Activated naive CD8-positive, alpha-beta T cell treated with anti-CD3 and anti-CD28 coated beads, Interleukin-2, amount 50 U/mL, for 24 hours (primary cell): Measurements from ENCODE around the gene ZBTB1.

Experiments used
- ATAC-seq: fragments of 150-1000 bp; cut with Tn5 transposase; one replicate; pipeline ENCODE4 v1.10.0; 2021
- DNase-seq: peaks from one replicate; pipeline ENCODE4 v3.0.0; 2021
- H3K27ac Mint-ChIP-seq: one replicate; pipeline ENCODE4 v1.8.0; 2021; ENCODE audit warnings: mild to moderate bottlenecking, mixed read lengths
- H3K27me3 Mint-ChIP-seq: one replicate; pipeline ENCODE4 v1.8.0; 2021; ENCODE audit warnings: mixed read lengths
- H3K36me3 Mint-ChIP-seq: one replicate; pipeline ENCODE4 v1.8.0; 2021; ENCODE audit warnings: low read depth, mixed read lengths
- H3K4me1 Mint-ChIP-seq: one replicate; pipeline ENCODE4 v1.8.0; 2021; ENCODE audit warnings: mixed read lengths
- H3K4me3 Mint-ChIP-seq: one replicate; pipeline ENCODE4 v1.8.0; 2021; ENCODE audit warnings: mild to moderate bottlenecking, moderate library complexity, mixed read lengths
- H3K9me3 Mint-ChIP-seq: one replicate; pipeline ENCODE4 v1.8.0; 2021; ENCODE audit warnings: mixed read lengths

Gene ZBTB1

GRCh38 chr14:64504310-64504896, at the start of gene ZBTB1:
Gene ZBTB1 (plus strand): TSS chr14:64504770. CDS start chr14:64521505, 16,735 bp downstream.
- ATAC-seq (peak; percentile 59), DNase-seq (peak; percentile 88)
- peak within 1 kb of the TSS; percentile 99 for H3K27ac Mint-ChIP-seq
- H3K4me3 Mint-ChIP-seq: peak within 1 kb of the TSS; percentile 93
- H3K4me1 Mint-ChIP-seq: peaks cover 69% of the 10 kb centered on the region
- no peaks in the 10 kb centered on the region for H3K27me3 Mint-ChIP-seq
- no peaks in the 10 kb centered on the region for H3K9me3 Mint-ChIP-seq
- H3K36me3 Mint-ChIP-seq: peaks cover 35% of the 10 kb centered on the region

- H3K36me3 Mint-ChIP-seq: peaks cover 56% of the 10 kb centered on the region
- no peaks in the 10 kb centered on the region for H3K27me3 Mint-ChIP-seq
- DNase-seq: no peak
- H3K4me3 Mint-ChIP-seq: no peak overlapping the region
- no peaks in the 10 kb centered on the region for H3K9me3 Mint-ChIP-seq
- ATAC-seq: peak; percentile 25
- H3K4me1 Mint-ChIP-seq: peaks cover 10% of the 10 kb centered on the region
- H3K27ac Mint-ChIP-seq: peak overlapping the region; percentile 33
Measured at GRCh38 chr14:64459405-64460136, 45.0 kb upstream of the ZBTB1 start.

GRCh38 chr14:64461221-64461620, 43.3 kb upstream of the ZBTB1 start:
- H3K9me3 Mint-ChIP-seq: no peaks in the 10 kb centered on the region
- H3K27me3 Mint-ChIP-seq: no peaks in the 10 kb centered on the region
- DNase-seq (no peak), ATAC-seq (no peak)
- no peak overlapping the region for H3K4me3 Mint-ChIP-seq
- H3K36me3 Mint-ChIP-seq: peaks cover 42% of the 10 kb centered on the region
- H3K27ac Mint-ChIP-seq: no peak overlapping the region
- peaks cover 19% of the 10 kb centered on the region for H3K4me1 Mint-ChIP-seq

GRCh38 chr14:64463195-64463594, 41.4 kb upstream of the ZBTB1 start:
- Mint-ChIP-seq H3K27ac (no peak overlapping the region), H3K4me3 (no peak overlapping the region), H3K4me1 (peaks cover 36% of the 10 kb centered on the region), H3K27me3 (no peaks in the 10 kb centered on the region), H3K36me3 (peaks cover 31% of the 10 kb centered on the region), H3K9me3 (no peaks in the 10 kb centered on the region)
- DNase-seq (no peak), ATAC-seq (no peak)

- H3K36me3 Mint-ChIP-seq: peaks cover 26% of the 10 kb centered on the region
- H3K27me3 Mint-ChIP-seq: no peaks in the 10 kb centered on the region
- H3K4me1 Mint-ChIP-seq: peaks cover 43% of the 10 kb centered on the region
- no peaks in the 10 kb centered on the region for H3K9me3 Mint-ChIP-seq
- DNase-seq (no peak), ATAC-seq (no peak)
- no peak overlapping the region for H3K27ac Mint-ChIP-seq
- H3K4me3 Mint-ChIP-seq: no peak overlapping the region
Measured at GRCh38 chr14:64463873-64464272, 40.7 kb upstream of the ZBTB1 start.

GRCh38 chr14:64464651-64465050, 39.9 kb upstream of the ZBTB1 start:
- Mint-ChIP-seq H3K36me3 (peaks cover 18% of the 10 kb centered on the region), H3K4me3 (peak overlapping the region; percentile 80), H3K27ac (peak overlapping the region; percentile 53), H3K27me3 (no peaks in the 10 kb centered on the region), H3K4me1 (peaks cover 42% of the 10 kb centered on the region), H3K9me3 (no peaks in the 10 kb centered on the region)
- ATAC-seq (no peak), DNase-seq (no peak)

- DNase-seq: peak; percentile 64
- peaks cover 12% of the 10 kb centered on the region for H3K36me3 Mint-ChIP-seq
- peaks cover 41% of the 10 kb centered on the region for H3K4me1 Mint-ChIP-seq
- no peaks in the 10 kb centered on the region for H3K27me3 Mint-ChIP-seq
- H3K9me3 Mint-ChIP-seq: no peaks in the 10 kb centered on the region
- peak within 1 kb of the TSS; percentile 65 for H3K27ac Mint-ChIP-seq
- H3K4me3 Mint-ChIP-seq: peak within 1 kb of the TSS; percentile 80
- ATAC-seq: peak; percentile 75
Measured at GRCh38 chr14:64465191-64465822, 39.3 kb upstream of the ZBTB1 start, which contains the start of gene AKAP5. Gene AKAP5 (plus strand): TSS chr14:64465499. CDS start chr14:64468395, 2,896 bp downstream.

GRCh38 chr14:64465831-64466554, 38.6 kb upstream of the ZBTB1 start:
- Mint-ChIP-seq H3K36me3 (peaks cover 11% of the 10 kb centered on the region), H3K27me3 (no peaks in the 10 kb centered on the region), H3K4me1 (peaks cover 41% of the 10 kb centered on the region), H3K4me3 (peak overlapping the region; percentile 80), H3K9me3 (no peaks in the 10 kb centered on the region), H3K27ac (peak overlapping the region; percentile 65)
- DNase-seq (no peak), ATAC-seq (no peak)

GRCh38 chr14:64467101-64467500, 37.5 kb upstream of the ZBTB1 start:
- Mint-ChIP-seq H3K27ac (no peak overlapping the region), H3K4me3 (no peak overlapping the region), H3K27me3 (no peaks in the 10 kb centered on the region), H3K9me3 (no peaks in the 10 kb centered on the region), H3K4me1 (peaks cover 48% of the 10 kb centered on the region), H3K36me3 (peaks cover 7% of the 10 kb centered on the region)
- ATAC-seq (no peak), DNase-seq (no peak)

- no peaks in the 10 kb centered on the region for H3K27me3 Mint-ChIP-seq
- no peak overlapping the region for H3K4me3 Mint-ChIP-seq
- peak overlapping the region; percentile 1 for H3K27ac Mint-ChIP-seq
- H3K36me3 Mint-ChIP-seq: peaks cover 7% of the 10 kb centered on the region
- H3K4me1 Mint-ChIP-seq: peaks cover 48% of the 10 kb centered on the region
- no peaks in the 10 kb centered on the region for H3K9me3 Mint-ChIP-seq
- no peak for ATAC-seq
- DNase-seq: no peak
Measured at GRCh38 chr14:64467566-64467965, 37.0 kb upstream of the ZBTB1 start.

GRCh38 chr14:64468451-64468850, 36.1 kb upstream of the ZBTB1 start:
- no peaks in the 10 kb centered on the region for H3K9me3 Mint-ChIP-seq
- no peaks in the 10 kb centered on the region for H3K27me3 Mint-ChIP-seq
- no peak for DNase-seq
- no peak overlapping the region for H3K27ac Mint-ChIP-seq
- no peak overlapping the region for H3K4me3 Mint-ChIP-seq
- ATAC-seq: no peak
- peaks cover 49% of the 10 kb centered on the region for H3K4me1 Mint-ChIP-seq
- peaks cover 7% of the 10 kb centered on the region for H3K36me3 Mint-ChIP-seq

- Mint-ChIP-seq H3K36me3 (peaks cover 8% of the 10 kb centered on the region), H3K9me3 (no peaks in the 10 kb centered on the region), H3K4me1 (peaks cover 22% of the 10 kb centered on the region), H3K27me3 (no peaks in the 10 kb centered on the region), H3K4me3 (no peak overlapping the region), H3K27ac (no peak overlapping the region)
- DNase-seq (no peak), ATAC-seq (no peak)
Measured at GRCh38 chr14:64474041-64474440, 30.5 kb upstream of the ZBTB1 start.

- Mint-ChIP-seq H3K27me3 (no peaks in the 10 kb centered on the region), H3K4me3 (no peak overlapping the region), H3K36me3 (peaks cover 8% of the 10 kb centered on the region), H3K27ac (no peak overlapping the region), H3K4me1 (peaks cover 21% of the 10 kb centered on the region), H3K9me3 (no peaks in the 10 kb centered on the region)
- DNase-seq (no peak), ATAC-seq (no peak)
Measured at GRCh38 chr14:64474698-64475097, 29.9 kb upstream of the ZBTB1 start.

- no peak for DNase-seq
- ATAC-seq: no peak
- Mint-ChIP-seq H3K36me3 (peaks cover 8% of the 10 kb centered on the region), H3K27me3 (no peaks in the 10 kb centered on the region), H3K9me3 (no peaks in the 10 kb centered on the region), H3K4me3 (no peak overlapping the region), H3K4me1 (peaks cover 21% of the 10 kb centered on the region), H3K27ac (no peak overlapping the region)
Measured at GRCh38 chr14:64475585-64476273, 28.8 kb upstream of the ZBTB1 start.
